ENCODE results near the gene PEBP1. TPM values are rescaled to one million over a fixed set of nuclear protein-coding genes. Genes with fewer than 3 reads are reported as not detected.

PEBP1 gene
- total and polyA plus RNA-seq, 10 of the 15 experiments (the other 5 are each of a cell fraction or from before 2014, with no cell fraction given): 79.4 to 415 (median 206) TPM

GRCh38 chr12:118175823-118176447 is 40.0 kb downstream of the PEBP1 start:
- BruUV-seq (replicated peaks): no TSS peak
- Histone ChIP-seq H2AFZ (ENCODE audit: control insufficient read depth, low read depth, low read length) (no peak overlapping the region), H3K4me3 (no peak overlapping the region), H3K79me2 (ENCODE audit: control insufficient read depth, insufficient read depth, low read length) (no peaks in the 10 kb centered on the region), H3K9me3 (replicated peaks; ENCODE audit: control insufficient read depth, insufficient read depth, low read length) (no peaks in the 10 kb centered on the region), H3K4me1 (ENCODE audit: control insufficient read depth, insufficient read depth, low read length) (peaks cover 8% of the 10 kb centered on the region), H4K20me1 (ENCODE audit: control insufficient read depth, insufficient read depth) (no peaks in the 10 kb centered on the region), H3K27me3 (replicated peaks in 1 of 2; ENCODE audit: control insufficient read depth in 2 of 2, insufficient read depth in 2 of 2, low read length in 1 of 2) (no peaks in the 10 kb centered on the region), H3K27ac (ENCODE audit: control insufficient read depth, insufficient read depth) (peak overlapping the region; percentile 22; the same call in 1 of the 2 replicates), H3K9ac (ENCODE audit: control insufficient read depth, insufficient read depth, low read length) (no peak overlapping the region), H3K36me3 (ENCODE audit: control insufficient read depth in 2 of 2, insufficient read depth in 2 of 2, low read length in 1 of 2) (peaks cover 7 to 18% of the 10 kb centered on the region in 2 experiments), H3K4me2 (ENCODE audit: control insufficient read depth, insufficient read depth) (peak overlapping the region; percentile 50)
- ChIA-PET POLR2A (interaction anchor here (0.6 to 1.3 kb wide), 6 partner anchors 9 to 201 kb away, joined by 3 to 6 read pairs (median 4); partner anchors contain the start of genes PEBP1 and TAOK3), RAD21 (ENCODE audit: unreplicated experiment) (interaction anchor here (0.6 to 1.6 kb wide), 5 partner anchors 8 to 200 kb away, joined by 3 to 5 read pairs (median 5); partner anchors contain the start of genes SUDS3 and TAOK3), CTCF (interaction anchor here (1.0 to 4.2 kb wide), 12 partner anchors 8 to 301 kb away, joined by 3 to 30 read pairs (median 4); partner anchors contain the start of genes SUDS3 and TAOK3), SMC1A (ENCODE audit: uncharacterized antibody, unreplicated experiment) (interaction anchor here (0.6 to 4.1 kb wide), 16 partner anchors 8 to 201 kb away, joined by 3 to 18 read pairs (median 5); partner anchors contain the start of gene SUDS3)
- DNase-seq (ENCODE audit: low read depth, low spot score): peak; percentile 45
- in situ Hi-C loops (cut with MboI): no loop called here
- WGBS (ENCODE audit: insufficient coverage, insufficient replicate concordance, low lambda C conversion rate, missing lambda C conversion rate): 25% methylated on average over 4 of the region's 4 CpGs
- ATAC-seq: peak; percentile 99
- peak; percentile 38 for FAIRE-seq
- intact Hi-C loops (cut with micrococcal nuclease; ENCODE audit: unreplicated experiment): no loop called here
- TF ChIP-seq KDM1A (IDR thresholded peaks at IDR 0.05; ENCODE audit: borderline replicate concordance) (no peak), ZNF384 (IDR thresholded peaks at IDR 0.05; ENCODE audit: borderline replicate concordance, low read depth, low read length) (no peak), CUX1 (IDR thresholded peaks at IDR 0.05; ENCODE audit: insufficient replicate concordance, low read depth, low read length) (no peak), MEF2A (IDR thresholded peaks at IDR 0.05; ENCODE audit: insufficient read depth, low read depth, low read length) (no peak), FOXK2 (IDR thresholded peaks at IDR 0.05) (no peak), GABPA (IDR thresholded peaks at IDR 0.05; ENCODE audit: low read depth) (no peak), STAT1 (conservative IDR thresholded peaks at IDR 0.05) (no peak), RELB (IDR thresholded peaks at IDR 0.05; ENCODE audit: low read depth) (peak; percentile 31; the same call in 1 of the 2 replicates), SREBF1 (IDR thresholded peaks at IDR 0.05; ENCODE audit: low read length) (no peak), PML (IDR thresholded peaks at IDR 0.05; ENCODE audit: low read length) (no peak), ZBED1 (IDR thresholded peaks at IDR 0.05; ENCODE audit: borderline replicate concordance) (no peak), EGR1 (IDR thresholded peaks at IDR 0.05; ENCODE audit: borderline replicate concordance in 1 of 2, low read depth in 2 of 2, low read length in 2 of 2) (no peak), ZNF274 (IDR thresholded peaks at IDR 0.05; ENCODE audit: insufficient read depth, insufficient read length) (no peak), EZH2 (IDR thresholded peaks at IDR 0.05; ENCODE audit: borderline replicate concordance, control insufficient read depth, low read depth, low read length) (no peak), ATF2 (IDR thresholded peaks at IDR 0.05; ENCODE audit: low read length) (no peak), POLR2AphosphoS5 (IDR thresholded peaks at IDR 0.05; ENCODE audit: low read length) (no peak)

All from GM12878 (cell line).